Colonic mucosa (tissue), 4 donors: ENCODE data around the gene TMEM92. TPM values are rescaled to one million over a fixed set of nuclear protein-coding genes. Genes with fewer than 3 reads are reported as not detected.
"Not testable (repeated sequence)": the region's sequence is repeated elsewhere in the genome, so short reads cannot be mapped to it uniquely, and the experiment has no call there.

Source experiments
- DNase-seq: peaks from one replicate; pipeline ENCODE4 v3.0.0-alpha.2; 2020
- H3K27ac ChIP-seq: fragments of 200-600 bp; one replicate; pipeline ENCODE4 v1.8.0; 2021
- H3K27me3 ChIP-seq: fragments of 200-600 bp; one replicate; pipeline ENCODE4 v1.8.0; 2021
- H3K36me3 ChIP-seq: fragments of 200-600 bp; one replicate; pipeline ENCODE4 v1.8.0; 2021
- H3K4me1 ChIP-seq: fragments of 200-600 bp; one replicate; pipeline ENCODE4 v1.8.0; 2021; ENCODE audit warnings: mild to moderate bottlenecking
- H3K4me3 ChIP-seq: fragments of 200-600 bp; one replicate; pipeline ENCODE4 v1.8.0; 2021
- H3K9ac ChIP-seq, 2 donors: one replicate each; pipeline ENCODE4 v1.7.0; 2013; ENCODE audit warnings: control low read depth in 2 of 2, low read depth in 2 of 2, low read length in 2 of 2
- H3K9me3 ChIP-seq: fragments of 200-600 bp; one replicate; pipeline ENCODE4 v1.8.0; 2021
- CTCF ChIP-seq: fragments of 200-600 bp; IDR thresholded peaks from one replicate; pipeline ENCODE4 v1.8.0; 2022; ENCODE audit warnings: antibody characterized with exemption, mild to moderate bottlenecking
- intact Hi-C: fragments of 100-400 bp; cut with DNase I; formaldehyde crosslinking; loops from one replicate; pipeline ENCODE4 v1.14.1; 2022
- total RNA-seq, 2 donors: library from RNA; stranded (reverse); fragmentation: NEBNext Ultra II Directional in 1 of 2; extraction: Animal tissue kit (Norgen Biotek cat#: 25700) in 1 of 2; gene quantifications; one replicate each; pipeline ENCODE4 v1.2.1, GENCODE V29; 2021
- donor health status: healthy.
- donor health status: DM: no; HTN: no; CAD: no.
- donor health status: DM: no; HTN: no; CAD: no.

The TMEM92 gene
- total RNA-seq, 2 donors from 2014 or later = 11.1 to 18.5 TPM

GRCh38 chr17:50311483-50311882 lies 37.2 kb downstream of the TMEM92 start:
- no peak for DNase-seq
- Histone ChIP-seq H3K9ac (no peak overlapping the region), H3K4me3 (no peak overlapping the region), H3K36me3 (no peaks in the 10 kb centered on the region), H3K27ac (no peak overlapping the region), H3K9me3 (no peaks in the 10 kb centered on the region), H3K27me3 (no peaks in the 10 kb centered on the region), H3K4me1 (no peaks in the 10 kb centered on the region)
- intact Hi-C loops = no loop called here
- no peak for TF ChIP-seq CTCF

GRCh38 chr17:50312308-50312707 lies 38.0 kb downstream of the TMEM92 start:
- TF ChIP-seq CTCF = no peak
- H3K9me3 ChIP-seq = no peaks in the 10 kb centered on the region
- no peaks in the 10 kb centered on the region for H3K27me3 ChIP-seq
- DNase-seq = no peak
- H3K36me3 ChIP-seq = no peaks in the 10 kb centered on the region
- H3K9ac ChIP-seq = no peak overlapping the region
- intact Hi-C loops = no loop called here
- H3K4me1 ChIP-seq = no peaks in the 10 kb centered on the region
- H3K4me3 ChIP-seq = no peak overlapping the region
- H3K27ac ChIP-seq = no peak overlapping the region

GRCh38 chr17:50314456-50315011 lies 40.3 kb downstream of the TMEM92 start:
- DNase-seq = no peak
- intact Hi-C loops = no loop called here
- H3K27ac ChIP-seq = no peak overlapping the region
- H3K36me3 ChIP-seq = no peaks in the 10 kb centered on the region
- no peak for TF ChIP-seq CTCF
- no peaks in the 10 kb centered on the region for H3K27me3 ChIP-seq
- H3K4me1 ChIP-seq = no peaks in the 10 kb centered on the region
- H3K9me3 ChIP-seq = no peaks in the 10 kb centered on the region
- no peak overlapping the region for H3K9ac ChIP-seq
- no peak overlapping the region for H3K4me3 ChIP-seq

GRCh38 chr17:50316016-50316587 lies 41.8 kb downstream of the TMEM92 start:
- Histone ChIP-seq H3K4me3 (no peak overlapping the region), H3K9me3 (no peaks in the 10 kb centered on the region), H3K9ac (no peak overlapping the region), H3K27me3 (no peaks in the 10 kb centered on the region), H3K27ac (no peak overlapping the region), H3K4me1 (no peaks in the 10 kb centered on the region), H3K36me3 (no peaks in the 10 kb centered on the region)
- no peak for TF ChIP-seq CTCF
- no peak for DNase-seq
- intact Hi-C loops = no loop called here

- H3K27ac ChIP-seq, H3K4me3 ChIP-seq, H3K36me3 ChIP-seq, intact Hi-C loops, DNase-seq, H3K9me3 ChIP-seq, H3K9ac ChIP-seq, H3K4me1 ChIP-seq, H3K27me3 ChIP-seq: not testable (repeated sequence)
Observed at GRCh38 chr17:50316660-50317059, 42.4 kb downstream of the TMEM92 start.

GRCh38 chr17:50317121-50317520 lies 42.9 kb downstream of the TMEM92 start:
- no peak for DNase-seq
- Histone ChIP-seq H3K4me1 (no peaks in the 10 kb centered on the region), H3K27me3 (no peaks in the 10 kb centered on the region), H3K27ac (no peak overlapping the region), H3K4me3 (no peak overlapping the region), H3K9ac (no peak overlapping the region), H3K9me3 (no peaks in the 10 kb centered on the region), H3K36me3 (no peaks in the 10 kb centered on the region)
- intact Hi-C loops = no loop called here
- no peak for TF ChIP-seq CTCF
